ENCODE results near the gene WNT4.

The WNT4 gene

DNA sequence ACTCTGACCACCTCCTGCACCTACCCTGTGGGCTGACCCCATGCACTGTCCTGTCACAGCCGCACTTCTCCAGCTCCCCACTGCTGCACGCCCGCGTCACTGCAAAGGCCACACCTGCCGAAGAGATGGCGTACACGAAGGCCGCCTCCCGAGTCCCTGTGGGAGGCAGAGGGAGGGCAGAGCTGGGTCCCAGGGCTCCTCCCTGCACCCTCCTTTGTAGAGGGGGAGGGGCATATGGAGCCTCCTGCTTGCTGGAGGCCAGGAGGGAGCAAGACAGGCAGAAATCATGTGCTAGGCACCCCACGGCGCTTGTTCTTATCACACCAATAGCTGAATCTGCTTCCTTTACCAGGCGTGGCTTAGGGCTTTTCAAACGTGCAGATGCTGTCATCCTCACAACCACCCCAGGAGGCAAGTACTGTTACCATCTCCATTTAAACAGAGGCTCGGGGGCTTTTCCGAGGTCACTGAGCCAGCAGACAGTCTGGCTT, 21.4 kb downstream of the WNT4 start:
- no peak overlapping the region for H3K4me3 ChIP-seq (ENCODE audit: low read depth, low read length)
- no peak for DNase-seq (ENCODE audit: low read depth)
- TF ChIP-seq, protein P1, sequence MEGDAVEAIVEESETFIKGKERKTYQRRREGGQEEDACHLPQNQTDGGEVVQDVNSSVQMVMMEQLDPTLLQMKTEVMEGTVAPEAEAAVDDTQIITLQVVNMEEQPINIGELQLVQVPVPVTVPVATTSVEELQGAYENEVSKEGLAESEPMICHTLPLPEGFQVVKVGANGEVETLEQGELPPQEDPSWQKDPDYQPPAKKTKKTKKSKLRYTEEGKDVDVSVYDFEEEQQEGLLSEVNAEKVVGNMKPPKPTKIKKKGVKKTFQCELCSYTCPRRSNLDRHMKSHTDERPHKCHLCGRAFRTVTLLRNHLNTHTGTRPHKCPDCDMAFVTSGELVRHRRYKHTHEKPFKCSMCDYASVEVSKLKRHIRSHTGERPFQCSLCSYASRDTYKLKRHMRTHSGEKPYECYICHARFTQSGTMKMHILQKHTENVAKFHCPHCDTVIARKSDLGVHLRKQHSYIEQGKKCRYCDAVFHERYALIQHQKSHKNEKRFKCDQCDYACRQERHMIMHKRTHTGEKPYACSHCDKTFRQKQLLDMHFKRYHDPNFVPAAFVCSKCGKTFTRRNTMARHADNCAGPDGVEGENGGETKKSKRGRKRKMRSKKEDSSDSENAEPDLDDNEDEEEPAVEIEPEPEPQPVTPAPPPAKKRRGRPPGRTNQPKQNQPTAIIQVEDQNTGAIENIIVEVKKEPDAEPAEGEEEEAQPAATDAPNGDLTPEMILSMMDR (IDR thresholded peaks at IDR 0.05; ENCODE audit: low read depth, low read length, missing control alignments) = no peak

DNA sequence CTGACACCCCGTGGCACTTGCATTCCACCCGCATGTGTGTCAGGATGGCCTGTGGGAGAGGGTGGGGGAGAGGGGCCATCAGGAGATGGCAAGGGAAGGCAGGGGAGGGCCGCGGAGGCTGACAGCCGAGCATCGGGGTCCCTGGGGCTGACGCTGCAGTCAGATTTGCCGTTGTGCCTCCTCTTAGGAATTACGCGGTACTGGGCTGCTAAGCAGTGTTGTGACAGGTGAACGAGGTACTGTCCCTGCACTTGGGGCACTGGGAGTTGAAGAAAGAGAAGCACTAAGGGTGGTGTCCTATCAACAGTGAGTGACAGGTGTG, 22.5 kb downstream of the WNT4 start:
- DNase-seq (ENCODE audit: low read depth) = no peak
- H3K4me3 ChIP-seq (ENCODE audit: low read depth, low read length) = no peak overlapping the region
- TF ChIP-seq, protein P1 (IDR thresholded peaks at IDR 0.05; ENCODE audit: low read depth, low read length, missing control alignments) = no peak

DNA sequence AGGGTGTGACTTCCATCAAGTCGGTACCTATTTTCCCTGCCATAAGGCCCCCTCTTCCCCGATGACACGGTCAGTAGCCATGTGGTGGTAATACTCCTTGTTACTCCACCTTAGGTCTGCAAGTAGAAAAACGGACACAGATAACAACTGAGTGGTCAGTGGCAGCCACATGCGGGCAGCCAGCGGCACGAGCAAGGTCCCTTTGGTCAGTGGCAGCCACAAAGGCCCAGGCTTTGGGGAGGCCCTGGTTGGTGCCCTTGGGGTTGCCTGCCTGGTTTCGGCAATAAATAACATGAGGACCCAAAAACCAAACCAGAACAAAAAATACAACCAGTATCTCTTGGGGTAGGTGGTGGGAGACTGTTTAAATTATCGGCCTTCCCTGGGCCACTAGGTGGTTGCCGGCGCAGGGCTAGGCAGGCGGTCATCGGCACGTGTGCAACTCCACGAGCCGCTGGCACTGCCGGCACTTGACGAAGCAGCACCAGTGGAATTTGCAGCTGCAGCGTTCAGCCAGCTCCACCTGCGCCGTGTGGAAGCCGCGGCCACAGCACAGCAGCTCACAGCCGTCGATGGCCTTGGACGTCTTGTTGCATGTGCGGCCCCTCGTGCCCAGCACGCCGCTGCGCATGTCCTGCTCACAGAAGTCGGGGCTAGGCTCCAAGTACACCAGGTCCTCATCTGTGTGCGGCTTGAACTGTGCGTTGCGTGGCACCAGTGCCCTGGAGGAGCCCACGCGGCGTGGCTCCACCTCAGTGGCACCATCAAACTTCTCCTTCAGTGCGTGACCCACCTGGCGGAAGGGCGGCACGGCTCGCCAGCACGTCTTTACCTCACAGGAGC, 23.1 kb downstream of the WNT4 start:
- TF ChIP-seq, protein P1 (IDR thresholded peaks at IDR 0.05; ENCODE audit: low read depth, low read length, missing control alignments) = no peak
- no peak overlapping the region for H3K4me3 ChIP-seq (ENCODE audit: low read depth, low read length)
- DNase-seq (ENCODE audit: low read depth) = no peak

DNA sequence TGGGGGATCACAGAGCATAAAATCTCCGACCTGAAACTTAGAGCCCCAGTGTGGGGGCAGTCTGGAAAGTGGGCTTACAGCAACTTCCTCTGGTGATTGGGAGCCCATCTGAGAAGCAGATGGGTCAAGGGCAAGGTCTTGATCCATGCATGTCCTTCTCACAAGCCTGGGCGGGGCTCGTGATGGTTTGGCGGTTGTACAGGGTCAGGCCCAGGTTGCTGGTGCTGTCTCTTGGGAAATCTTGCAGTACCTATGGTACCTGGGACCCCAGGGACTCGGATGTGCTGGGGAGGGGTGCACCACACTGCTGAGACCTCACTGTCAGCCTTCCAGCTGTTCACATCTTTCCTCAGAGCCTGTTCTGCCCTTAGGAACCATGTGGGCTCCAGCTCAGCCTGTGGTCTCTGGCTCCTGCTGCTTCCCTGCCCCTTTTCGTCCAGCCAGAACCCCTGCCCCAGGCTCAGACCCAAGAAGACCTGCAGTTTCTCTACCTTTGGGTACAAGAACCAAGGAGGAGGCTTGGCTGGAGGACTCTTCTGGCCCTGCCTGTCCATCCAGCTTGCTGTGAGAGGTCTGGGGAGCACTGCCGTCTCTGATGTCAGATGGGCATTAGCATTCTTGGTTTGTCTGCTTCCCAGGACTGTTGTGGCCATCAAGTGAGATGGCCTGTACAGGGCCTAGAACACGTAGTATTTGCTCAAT, 24.5 kb downstream of the WNT4 start:
- no peak overlapping the region for H3K4me3 ChIP-seq (ENCODE audit: low read depth, low read length)
- DNase-seq (ENCODE audit: low read depth) = no peak
- TF ChIP-seq, protein P1 (IDR thresholded peaks at IDR 0.05; ENCODE audit: low read depth, low read length, missing control alignments) = no peak

DNA sequence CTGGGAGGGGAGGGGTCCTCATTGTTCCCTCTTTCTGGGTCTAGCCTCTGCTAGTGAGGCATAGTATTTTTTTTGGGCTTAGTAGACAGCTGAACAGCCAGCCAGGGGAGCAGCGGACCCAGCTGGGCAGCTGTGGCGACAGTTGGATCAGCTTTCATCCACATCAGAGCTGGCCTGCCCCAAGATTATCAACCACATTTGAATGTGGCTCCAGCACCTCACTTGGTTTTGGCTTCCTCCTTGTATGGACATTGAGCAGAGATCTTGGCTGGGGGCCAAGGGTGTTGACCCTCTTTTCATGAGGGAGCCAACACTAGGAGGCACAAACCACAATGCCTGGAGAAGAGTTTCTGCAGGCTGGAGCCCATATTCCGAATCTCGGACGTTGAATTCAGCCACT, 25.0 kb downstream of the WNT4 start:
- DNase-seq (ENCODE audit: low read depth) = no peak
- TF ChIP-seq, protein P1 (IDR thresholded peaks at IDR 0.05; ENCODE audit: low read depth, low read length, missing control alignments) = no peak
- no peak overlapping the region for H3K4me3 ChIP-seq (ENCODE audit: low read depth, low read length)

DNA sequence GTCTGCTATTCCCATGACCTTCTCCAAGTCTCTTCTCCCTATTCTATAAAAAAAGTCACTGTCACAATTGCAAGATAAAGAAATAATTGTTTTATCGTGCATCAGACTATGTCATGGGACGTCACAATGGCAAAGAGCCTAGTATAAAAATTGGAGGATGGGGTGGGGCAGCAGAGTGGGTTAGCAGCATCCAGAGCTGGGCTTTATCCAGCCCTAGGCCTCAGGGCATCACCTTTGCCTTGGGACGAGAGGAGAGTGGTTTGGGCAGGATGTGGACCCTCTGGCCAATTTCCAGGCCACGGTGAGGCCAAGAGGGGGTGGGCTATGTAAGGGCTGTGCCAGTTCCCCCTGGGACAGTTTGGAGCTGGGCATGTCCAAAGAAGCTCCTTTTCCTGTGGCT, 25.7 kb downstream of the WNT4 start:
- no peak for DNase-seq (ENCODE audit: low read depth)
- H3K4me3 ChIP-seq (ENCODE audit: low read depth, low read length) = no peak overlapping the region
- TF ChIP-seq, protein P1 (IDR thresholded peaks at IDR 0.05; ENCODE audit: low read depth, low read length, missing control alignments) = no peak
